Measurements from ENCODE around the gene GLRX5. TPM values are rescaled to one million over a fixed set of nuclear protein-coding genes. Genes with fewer than 3 reads are reported as not detected.

GLRX5 gene
- total and polyA plus RNA-seq, 2 donors (not counting 1 experiment from before 2014, with no cell fraction given) = 28.4 to 47.6 TPM

DNA sequence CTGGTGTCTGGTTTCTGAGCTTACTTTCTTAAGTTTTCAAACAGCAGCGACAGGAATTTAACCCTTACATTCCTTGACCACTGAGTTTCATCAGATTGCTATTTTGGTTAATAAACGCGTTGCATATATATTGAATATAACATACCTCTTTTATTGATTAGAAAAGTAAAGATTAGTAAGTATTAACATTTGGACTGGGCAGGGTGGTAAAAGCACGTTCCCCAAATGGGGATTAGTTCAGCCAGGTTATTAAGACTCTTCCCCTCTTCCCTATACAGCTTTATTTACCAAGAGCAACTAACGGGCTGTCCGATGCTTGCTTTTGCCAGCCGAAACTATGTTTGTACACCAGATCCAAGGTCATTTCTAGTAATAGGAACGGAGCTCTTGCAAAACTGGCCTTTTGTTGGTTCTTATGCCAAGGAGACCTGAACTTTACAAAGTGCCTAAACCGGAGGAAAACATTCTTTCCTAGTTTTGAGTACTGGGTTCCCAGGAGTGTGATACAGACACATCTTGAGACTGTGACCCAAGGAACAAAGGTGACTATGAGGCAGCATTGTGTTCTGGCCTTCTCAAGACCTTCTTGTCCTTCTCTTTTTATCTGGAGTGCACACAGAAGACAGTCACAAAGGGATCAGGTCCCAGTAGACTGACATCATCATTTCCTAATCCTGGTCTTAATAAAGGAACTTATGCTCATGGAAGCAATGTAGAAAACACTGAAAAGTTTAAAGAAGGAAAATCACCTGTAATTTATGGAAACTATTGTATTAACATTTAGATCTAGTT is 2.6 kb downstream of the GLRX5 start:
- Histone ChIP-seq H2AFZ (ENCODE audit: low read length) (no peak overlapping the region), H3K27ac (ENCODE audit: insufficient read depth, low read length) (no peak overlapping the region), H3K36me3 (ENCODE audit: control insufficient read depth, insufficient read depth, low read length) (no peaks in the 10 kb centered on the region), H3K4me1 (ENCODE audit: control insufficient read depth, extremely low read depth, insufficient read depth, low read length) (peaks cover 5% of the 10 kb centered on the region), H3K9ac (ENCODE audit: insufficient read depth, low read length) (no peak overlapping the region), H3K4me3 (replicated peaks in 1 of 4; ENCODE audit: control extremely low read depth in 1 of 4, insufficient read depth in 1 of 4, low read depth in 3 of 4, low read length in 4 of 4) (peak overlapping the region in 2 of 4 experiments; percentile 67 to 93), H3K27me3 (ENCODE audit: control insufficient read depth, insufficient read depth, low read length) (no peaks in the 10 kb centered on the region), H3K79me2 (ENCODE audit: control insufficient read depth, insufficient read depth, low read length) (peaks cover 75% of the 10 kb centered on the region), H3K9me3 (ENCODE audit: control insufficient read depth, insufficient read depth, low read depth, low read length) (no peaks in the 10 kb centered on the region), H3K4me2 (ENCODE audit: extremely low read depth, insufficient read depth, low read length) (no peak overlapping the region), H4K20me1 (ENCODE audit: control insufficient read depth, extremely low read depth, insufficient read depth, low read length) (no peaks in the 10 kb centered on the region)
- no peak for DNase-seq (ENCODE audit: low read depth in 2 of 2)
- TF ChIP-seq CTCF (conservative IDR thresholded peaks at IDR 0.05 in 1 of 2, IDR thresholded peaks at IDR 0.05 in 1 of 2; ENCODE audit: low read depth in 1 of 2, low read length in 2 of 2) (no peak), EZH2 (IDR thresholded peaks at IDR 0.05; ENCODE audit: low read length, missing control alignments) (no peak)

DNA sequence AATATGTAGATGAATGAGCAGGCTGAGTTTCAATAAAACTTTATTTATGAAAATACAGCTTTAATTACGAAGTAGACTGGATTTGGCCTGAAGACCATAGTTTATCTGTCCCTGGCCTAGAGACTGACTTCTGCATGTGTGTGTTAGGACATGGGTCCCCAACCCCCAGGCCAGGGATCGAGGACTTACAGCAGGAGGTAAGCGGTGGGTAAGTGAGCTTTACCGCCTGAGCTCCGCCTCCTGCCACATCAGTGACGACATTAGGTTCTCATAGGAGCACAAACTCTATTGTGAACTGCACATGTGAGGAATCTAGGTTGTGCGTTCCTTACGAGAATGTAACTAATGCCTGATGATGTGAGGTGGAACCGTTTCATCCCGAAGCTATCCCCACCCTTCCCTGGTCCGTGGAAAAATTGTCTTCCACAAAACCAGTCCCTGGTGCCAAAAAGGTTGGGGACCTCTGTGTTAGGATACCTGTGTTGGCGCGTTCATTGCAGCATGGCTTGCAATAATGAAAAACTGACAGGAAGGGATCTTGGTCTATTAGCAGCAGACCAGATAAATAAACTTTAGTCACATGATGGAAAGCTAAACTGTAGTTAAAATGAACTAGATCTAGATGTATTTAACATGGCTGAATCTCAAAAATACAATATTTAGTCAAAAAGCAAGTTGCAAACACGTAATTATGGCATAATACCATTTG is 4.1 kb downstream of the GLRX5 start:
- no peak overlapping the region for H3K4me2 ChIP-seq (ENCODE audit: extremely low read depth, insufficient read depth, low read length)
- peaks cover 2% of the 10 kb centered on the region for H3K36me3 ChIP-seq (ENCODE audit: control insufficient read depth, insufficient read depth, low read length)
- no peak overlapping the region for H2AFZ ChIP-seq (ENCODE audit: low read length)
- H3K4me3 ChIP-seq (replicated peaks in 1 of 4; ENCODE audit: control extremely low read depth in 1 of 4, insufficient read depth in 1 of 4, low read depth in 3 of 4, low read length in 4 of 4) = no peak overlapping the region
- H3K27me3 ChIP-seq (ENCODE audit: control insufficient read depth, insufficient read depth, low read length) = no peaks in the 10 kb centered on the region
- H3K9me3 ChIP-seq (ENCODE audit: control insufficient read depth, insufficient read depth, low read depth, low read length) = no peaks in the 10 kb centered on the region
- H3K9ac ChIP-seq (ENCODE audit: insufficient read depth, low read length) = no peak overlapping the region
- DNase-seq (ENCODE audit: low read depth in 2 of 2) = no peak
- H3K4me1 ChIP-seq (ENCODE audit: control insufficient read depth, extremely low read depth, insufficient read depth, low read length) = no peaks in the 10 kb centered on the region
- H3K27ac ChIP-seq (ENCODE audit: insufficient read depth, low read length) = no peak overlapping the region
- H4K20me1 ChIP-seq (ENCODE audit: control insufficient read depth, extremely low read depth, insufficient read depth, low read length) = no peaks in the 10 kb centered on the region
- TF ChIP-seq EZH2 (IDR thresholded peaks at IDR 0.05; ENCODE audit: low read length, missing control alignments) (no peak), CTCF (conservative IDR thresholded peaks at IDR 0.05 in 1 of 2, IDR thresholded peaks at IDR 0.05 in 1 of 2; ENCODE audit: low read depth in 1 of 2, low read length in 2 of 2) (no peak)
- peaks cover 71% of the 10 kb centered on the region for H3K79me2 ChIP-seq (ENCODE audit: control insufficient read depth, insufficient read depth, low read length)

- DNase-seq (ENCODE audit: low read depth in 2 of 2) = no peak
- H3K4me2 ChIP-seq (ENCODE audit: extremely low read depth, insufficient read depth, low read length) = no peak overlapping the region
- H4K20me1 ChIP-seq (ENCODE audit: control insufficient read depth, extremely low read depth, insufficient read depth, low read length) = no peaks in the 10 kb centered on the region
- H3K4me1 ChIP-seq (ENCODE audit: control insufficient read depth, extremely low read depth, insufficient read depth, low read length) = no peaks in the 10 kb centered on the region
- H3K36me3 ChIP-seq (ENCODE audit: control insufficient read depth, insufficient read depth, low read length) = peaks cover 3% of the 10 kb centered on the region
- H3K27me3 ChIP-seq (ENCODE audit: control insufficient read depth, insufficient read depth, low read length) = no peaks in the 10 kb centered on the region
- H3K9ac ChIP-seq (ENCODE audit: insufficient read depth, low read length) = no peak overlapping the region
- H3K27ac ChIP-seq (ENCODE audit: insufficient read depth, low read length) = no peak overlapping the region
- H3K4me3 ChIP-seq (replicated peaks in 1 of 4; ENCODE audit: control extremely low read depth in 1 of 4, insufficient read depth in 1 of 4, low read depth in 3 of 4, low read length in 4 of 4) = no peak overlapping the region
- H2AFZ ChIP-seq (ENCODE audit: low read length) = no peak overlapping the region
- no peaks in the 10 kb centered on the region for H3K9me3 ChIP-seq (ENCODE audit: control insufficient read depth, insufficient read depth, low read depth, low read length)
- TF ChIP-seq CTCF (conservative IDR thresholded peaks at IDR 0.05 in 1 of 2, IDR thresholded peaks at IDR 0.05 in 1 of 2; ENCODE audit: low read depth in 1 of 2, low read length in 2 of 2) (no peak), EZH2 (IDR thresholded peaks at IDR 0.05; ENCODE audit: low read length, missing control alignments) (no peak)
- peaks cover 68% of the 10 kb centered on the region for H3K79me2 ChIP-seq (ENCODE audit: control insufficient read depth, insufficient read depth, low read length)
Observed at GRCh38 chr14:95540236-95540855, 5.5 kb downstream of the GLRX5 start.

Measured in fibroblast of lung (primary cell).